Stomach (tissue), 9 donors: ENCODE measurements around the gene TMEM187. TPM values are rescaled to one million over a fixed set of nuclear protein-coding genes. Genes with fewer than 3 reads are reported as not detected.

ENCODE experiments used
- DNase-seq, 2 donors: peaks; one replicate each; pipeline versions ENCODE4 v3.0.0 to v3.0.0-alpha.2; 2013 to 2019
- H3K27ac ChIP-seq, 5 donors: fragments of 200-600 bp in 4 of 5; sonication (generic) in 4 of 5; one replicate each; pipeline ENCODE4 v1.5.1; 2013 to 2019; ENCODE audit warnings: mild to moderate bottlenecking in 1 of 5, moderate library complexity in 1 of 5
- H3K27me3 ChIP-seq, 3 donors: fragments of 200-600 bp; sonication (generic); one replicate each; pipeline ENCODE4 v1.5.1; 2017 to 2019; ENCODE audit warnings: mixed run types in 1 of 3
- H3K36me3 ChIP-seq, 4 donors: fragments of 200-600 bp; sonication (generic); 1 replicate in 3 of 4; 2 replicates in 1 of 4; pipeline ENCODE4 v1.5.1; 2016 to 2019
- H3K4me1 ChIP-seq, 4 donors: fragments of 200-600 bp; sonication (generic); one replicate each; pipeline ENCODE4 v1.5.1; 2016 to 2019
- H3K4me3 ChIP-seq, 4 donors: fragments of 200-600 bp; sonication (generic) in 3 of 4; one replicate each; pipeline ENCODE4 v1.5.1; 2016 to 2019; ENCODE audit warnings: mild to moderate bottlenecking in 1 of 4
- H3K9me3 ChIP-seq, 4 donors: fragments of 200-600 bp; sonication (generic); one replicate each; pipeline ENCODE4 v1.5.1; 2016 to 2019
- EP300 ChIP-seq: sonication (generic); formaldehyde crosslinking; IDR thresholded peaks from one replicate; pipeline ENCODE4 v1.6.1; 2017; ENCODE audit warnings: antibody characterized with exemption
- POLR2A ChIP-seq, 4 donors: fragments of 450-650 bp; IDR thresholded peaks; one replicate each; pipeline ENCODE4 v1.6.1; 2016; ENCODE audit warnings: antibody characterized with exemption in 4 of 4, control low read depth in 2 of 4, mild to moderate bottlenecking in 1 of 4, moderate library complexity in 1 of 4
- POLR2AphosphoS5 ChIP-seq, 3 donors: sonication (generic); formaldehyde crosslinking; IDR thresholded peaks; one replicate each; pipeline ENCODE4 v1.6.1; 2016; ENCODE audit warnings: antibody characterized with exemption in 3 of 3
- WGBS, 5 donors: extraction: QIAGEN DNeasy Blood & Tissue Kit in 3 of 5; methylation state at CpG; one replicate each; pipeline versions ENCODE4 v1.1.5 to v1.1.7; 2013 to 2018; 5-methylcytosine and 5-hydroxymethylcytosine counted together
- intact Hi-C: fragments of 100-400 bp; cut with DNase I; formaldehyde crosslinking; loops from one replicate; pipeline ENCODE4 v1.15.1; 2023; ENCODE audit warnings: low total_unique reads
- polyA plus RNA-seq, 3 donors: library from polyadenylated mRNA; stranded (reverse); fragments of 200-250 nt; gene quantifications; one replicate each; pipeline ENCODE4 v1.2.3, GENCODE V29; 2013
- total RNA-seq, 5 donors: library from RNA; depleted of rRNA; stranded (reverse); fragments of >200 nt; gene quantifications; one replicate each; pipeline versions ENCODE4 v1.1.0 to v1.2.3, GENCODE V29; 2014 to 2016
- TF ChIP-seq, protein P1 (sequence below), 7 experiments: fragments of 450-650 bp in 4 of 7; fragments of 200-600 bp in 3 of 7; sonication (generic) in 3 of 7; IDR thresholded peaks; one replicate each; pipeline ENCODE4 v1.5.1; 2016 to 2019; ENCODE audit warnings: antibody characterized with exemption in 7 of 7, control low read depth in 2 of 7, mild to moderate bottlenecking in 1 of 7
- donor health status: healthy with polysubstance abuse.
- donor health status: Bipolar disorder and iron deficiency.
- donor health status: healthy.

The TMEM187 gene
- total and polyA plus RNA-seq, 8 donors = 0.89 to 16.2 (median 4.6) TPM; not detected in 1

DNA sequence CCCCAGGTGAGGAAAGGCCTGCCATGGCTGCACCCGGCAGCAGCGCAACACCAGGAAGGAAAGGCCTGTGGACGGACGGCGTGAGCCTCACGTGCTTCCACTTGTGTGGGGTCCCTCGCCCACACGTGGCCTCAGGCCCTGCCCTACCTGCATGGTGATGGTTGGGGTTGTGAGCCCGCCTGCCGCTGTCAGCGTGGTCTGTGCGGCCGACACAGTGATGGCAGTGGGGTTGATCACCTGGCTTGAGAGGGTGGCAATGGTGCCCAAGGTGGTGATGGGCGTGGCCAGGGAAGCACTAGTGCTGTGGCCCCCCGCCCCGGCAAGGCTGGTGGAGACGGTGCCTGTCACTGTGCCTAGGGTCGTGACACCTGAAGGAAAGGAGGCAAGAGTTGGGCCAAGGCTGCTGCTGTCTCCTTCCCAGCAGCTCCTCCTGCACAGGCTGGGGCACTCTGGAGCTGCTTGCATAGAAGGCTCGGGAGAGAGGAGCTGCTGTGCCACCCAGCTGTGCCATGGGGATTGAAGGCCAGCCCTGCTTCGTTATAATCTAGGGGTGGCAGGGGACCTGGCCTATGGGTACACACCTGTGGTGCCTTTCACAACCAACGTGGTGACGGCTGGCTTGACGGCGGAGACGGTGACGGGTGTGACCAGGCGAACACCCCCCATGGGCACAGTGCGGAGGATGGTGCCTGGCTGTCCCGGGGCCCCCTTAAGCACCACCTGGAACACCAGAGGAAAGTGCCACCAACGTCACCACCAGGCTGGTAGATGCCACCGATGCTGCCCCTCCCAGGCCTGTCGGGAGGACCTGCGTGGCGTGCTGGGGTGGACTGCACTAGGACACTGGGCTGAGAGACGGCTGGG lies 16.3 kb upstream of the TMEM187 start:
- peaks cover 42 to 100% (median 97%) of the 10 kb centered on the region in 4 donors for H3K36me3 ChIP-seq
- no peak for DNase-seq
- H3K9me3 ChIP-seq = no peaks in the 10 kb centered on the region
- WGBS, 5 donors = 79 to 94% (median 90%) methylated on average over 17 to 35 of the region's 35 CpGs
- H3K4me1 ChIP-seq = peaks cover 0 to 15% (median 7%) of the 10 kb centered on the region in 4 donors
- peaks cover 0 to 5% (median 0%) of the 10 kb centered on the region in 3 donors for H3K27me3 ChIP-seq
- H3K27ac ChIP-seq = peak overlapping the region in 1 of 5 donors; percentile 79
- no peak overlapping the region for H3K4me3 ChIP-seq
- TF ChIP-seq, protein P1, sequence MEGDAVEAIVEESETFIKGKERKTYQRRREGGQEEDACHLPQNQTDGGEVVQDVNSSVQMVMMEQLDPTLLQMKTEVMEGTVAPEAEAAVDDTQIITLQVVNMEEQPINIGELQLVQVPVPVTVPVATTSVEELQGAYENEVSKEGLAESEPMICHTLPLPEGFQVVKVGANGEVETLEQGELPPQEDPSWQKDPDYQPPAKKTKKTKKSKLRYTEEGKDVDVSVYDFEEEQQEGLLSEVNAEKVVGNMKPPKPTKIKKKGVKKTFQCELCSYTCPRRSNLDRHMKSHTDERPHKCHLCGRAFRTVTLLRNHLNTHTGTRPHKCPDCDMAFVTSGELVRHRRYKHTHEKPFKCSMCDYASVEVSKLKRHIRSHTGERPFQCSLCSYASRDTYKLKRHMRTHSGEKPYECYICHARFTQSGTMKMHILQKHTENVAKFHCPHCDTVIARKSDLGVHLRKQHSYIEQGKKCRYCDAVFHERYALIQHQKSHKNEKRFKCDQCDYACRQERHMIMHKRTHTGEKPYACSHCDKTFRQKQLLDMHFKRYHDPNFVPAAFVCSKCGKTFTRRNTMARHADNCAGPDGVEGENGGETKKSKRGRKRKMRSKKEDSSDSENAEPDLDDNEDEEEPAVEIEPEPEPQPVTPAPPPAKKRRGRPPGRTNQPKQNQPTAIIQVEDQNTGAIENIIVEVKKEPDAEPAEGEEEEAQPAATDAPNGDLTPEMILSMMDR (IDR thresholded peaks at IDR 0.05) = no peak
- no peak for TF ChIP-seq POLR2A (IDR thresholded peaks at IDR 0.05)
- no peak for TF ChIP-seq EP300
- no peak for TF ChIP-seq POLR2AphosphoS5 (IDR thresholded peaks at IDR 0.05)
- intact Hi-C loops = no loop called here

DNA sequence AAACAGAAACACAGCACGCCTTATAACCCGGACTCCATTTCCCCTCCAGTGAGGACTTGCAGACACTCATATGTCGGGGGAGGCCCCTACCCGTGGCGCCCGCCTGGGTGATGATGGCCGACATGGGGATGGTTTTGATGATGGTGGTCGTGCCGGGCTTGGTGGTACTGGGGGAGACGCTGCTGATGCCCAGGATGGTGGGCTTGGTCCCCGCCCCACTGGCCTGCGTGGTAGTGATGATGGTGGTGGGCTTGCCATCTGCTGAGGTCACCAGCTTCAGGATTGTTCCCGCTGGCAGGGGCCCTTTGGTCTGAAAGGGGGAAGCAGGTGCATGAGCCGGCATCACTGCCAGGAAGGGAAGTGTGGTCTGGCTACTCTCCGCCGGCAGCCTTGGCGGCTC lies 15.3 kb upstream of the TMEM187 start:
- Histone ChIP-seq H3K27ac (peak overlapping the region in 2 of 5 donors; percentile 17 to 79), H3K27me3 (peaks cover 0 to 5% (median 0%) of the 10 kb centered on the region in 3 donors), H3K36me3 (peaks cover 42 to 100% (median 97%) of the 10 kb centered on the region in 4 donors), H3K9me3 (no peaks in the 10 kb centered on the region), H3K4me3 (no peak overlapping the region), H3K4me1 (peaks cover 0 to 15% (median 4%) of the 10 kb centered on the region in 4 donors)
- TF ChIP-seq POLR2AphosphoS5 (IDR thresholded peaks at IDR 0.05) (no peak), EP300 (no peak), POLR2A (IDR thresholded peaks at IDR 0.05) (no peak)
- TF ChIP-seq, protein P1 (IDR thresholded peaks at IDR 0.05) = no peak
- 86 to 94% (median 90%) methylated on average over 6 to 17 of the region's 17 CpGs for WGBS, 5 donors
- DNase-seq = no peak
- intact Hi-C loops = no loop called here

DNA sequence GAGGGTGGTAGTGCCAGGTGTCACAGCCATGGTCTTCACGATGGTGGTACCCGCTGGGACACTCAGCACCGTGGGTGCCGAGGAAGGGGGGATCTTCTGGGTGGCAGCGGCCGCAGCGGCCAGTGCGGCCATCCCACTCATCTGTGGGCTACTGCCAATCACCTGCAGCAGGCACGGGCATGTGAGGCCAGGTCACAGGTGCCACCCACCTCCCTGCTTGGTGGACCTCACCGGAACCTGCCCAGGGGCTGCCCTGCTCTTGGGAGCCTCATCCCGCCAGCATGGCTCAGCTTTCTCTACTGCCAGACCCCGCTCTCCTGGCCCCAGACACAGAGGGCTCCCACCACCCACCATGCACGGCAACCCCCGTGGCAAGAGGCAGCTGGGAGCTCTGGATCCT lies 13.9 kb upstream of the TMEM187 start:
- peaks cover 0 to 5% (median 0%) of the 10 kb centered on the region in 3 donors for H3K27me3 ChIP-seq
- TF ChIP-seq, protein P1 (IDR thresholded peaks at IDR 0.05) = no peak
- TF ChIP-seq POLR2AphosphoS5 (IDR thresholded peaks at IDR 0.05) (no peak), EP300 (no peak), POLR2A (IDR thresholded peaks at IDR 0.05) (no peak)
- H3K4me3 ChIP-seq = no peak overlapping the region
- no peaks in the 10 kb centered on the region for H3K9me3 ChIP-seq
- H3K36me3 ChIP-seq = peaks cover 47 to 100% (median 100%) of the 10 kb centered on the region in 4 donors
- H3K27ac ChIP-seq = peak overlapping the region in 1 of 5 donors; percentile 79
- no peak for DNase-seq
- intact Hi-C loops = no loop called here
- 91 to 100% (median 94%) methylated on average over 4 to 14 of the region's 14 CpGs; no CpG with 5 or more reads in 1 of the 5 donors for WGBS, 5 donors
- H3K4me1 ChIP-seq = peaks cover 0 to 3% (median 0%) of the 10 kb centered on the region in 4 donors

DNA sequence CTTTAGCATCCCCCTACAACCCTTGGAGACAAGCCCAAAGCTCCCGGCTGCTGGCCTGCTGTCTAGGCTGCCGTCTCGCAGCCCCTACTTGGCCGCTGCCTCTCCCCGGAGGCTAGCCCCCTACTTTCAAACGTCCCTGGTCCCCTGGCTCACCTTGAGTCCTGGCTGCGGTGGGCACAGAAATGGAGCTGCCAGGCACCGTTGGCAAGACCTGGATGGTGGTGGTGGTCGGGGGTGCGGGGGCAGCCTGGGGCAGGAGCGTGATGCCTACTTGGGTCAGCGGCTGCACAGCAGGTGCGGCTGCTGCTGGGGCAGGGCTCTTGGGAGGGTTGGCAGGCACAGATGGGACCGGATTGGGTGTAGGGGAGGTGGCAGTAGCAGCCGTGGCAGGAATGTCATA lies 12.9 kb upstream of the TMEM187 start:
- peaks cover 47 to 99% (median 97%) of the 10 kb centered on the region in 4 donors for H3K36me3 ChIP-seq
- DNase-seq = no peak
- peaks cover 0 to 5% (median 0%) of the 10 kb centered on the region in 4 donors for H3K4me1 ChIP-seq
- no peak for TF ChIP-seq POLR2AphosphoS5 (IDR thresholded peaks at IDR 0.05)
- TF ChIP-seq, protein P1 (IDR thresholded peaks at IDR 0.05) = no peak
- no peak for TF ChIP-seq POLR2A (IDR thresholded peaks at IDR 0.05)
- no peak for TF ChIP-seq EP300
- no peak overlapping the region for H3K27ac ChIP-seq
- H3K9me3 ChIP-seq = no peaks in the 10 kb centered on the region
- H3K27me3 ChIP-seq = peaks cover 0 to 5% (median 0%) of the 10 kb centered on the region in 3 donors
- intact Hi-C loops = no loop called here
- WGBS, 5 donors = 85 to 96% (median 91%) methylated on average over 4 to 15 of the region's 15 CpGs
- H3K4me3 ChIP-seq = no peak overlapping the region
